GM12873 (cell line): Measurements from ENCODE around the gene CACNA1I.

Experiments used
- TF ChIP-seq, protein P1 (sequence below): IDR thresholded peaks from 2 replicates; pipeline ENCODE4 v1.5.1; 2012; ENCODE audit warnings: low read depth, mild to moderate bottlenecking, moderate library complexity, low read length, control low read depth; ENCODE audit not compliant: insufficient read depth; ENCODE audit errors: missing control alignments

The CACNA1I gene

DNA sequence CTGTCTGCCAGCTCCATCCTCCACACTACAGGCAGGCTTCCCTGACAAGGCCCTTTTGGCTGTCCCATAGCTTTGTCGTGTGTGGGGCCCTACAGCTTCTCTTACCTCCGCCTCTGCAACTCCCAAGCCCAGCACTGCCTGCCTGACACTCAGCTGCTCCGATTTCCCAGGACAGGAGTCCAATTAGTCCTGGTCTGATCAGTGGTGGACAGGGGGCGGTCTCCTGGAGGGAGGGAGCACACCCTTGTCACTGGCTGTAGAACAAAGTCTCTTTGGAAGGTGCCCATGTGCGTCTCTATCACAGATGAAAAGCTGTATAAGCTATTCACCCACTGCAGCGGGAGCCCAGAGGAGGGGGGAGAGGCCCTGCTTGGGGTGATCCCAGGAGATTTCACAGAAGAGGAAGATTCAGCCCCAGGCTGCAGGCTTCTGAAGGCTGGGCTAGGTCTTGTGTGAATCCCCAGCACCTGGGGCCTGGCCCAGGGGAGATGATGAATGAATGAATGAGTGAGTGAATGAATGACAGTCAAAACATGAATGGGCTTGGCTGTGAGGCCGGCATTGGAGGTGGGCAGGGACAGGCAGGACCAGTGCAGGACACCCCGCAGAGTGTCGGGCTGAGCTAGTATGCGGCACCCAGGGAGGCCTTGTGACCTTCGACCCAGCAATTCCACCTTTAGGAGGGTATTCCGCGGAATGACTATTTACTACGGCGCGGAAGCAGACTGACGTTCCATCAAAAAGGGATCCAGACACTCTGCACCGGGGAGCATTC, 142.4 kb downstream of the CACNA1I start:
- TF ChIP-seq, protein P1, sequence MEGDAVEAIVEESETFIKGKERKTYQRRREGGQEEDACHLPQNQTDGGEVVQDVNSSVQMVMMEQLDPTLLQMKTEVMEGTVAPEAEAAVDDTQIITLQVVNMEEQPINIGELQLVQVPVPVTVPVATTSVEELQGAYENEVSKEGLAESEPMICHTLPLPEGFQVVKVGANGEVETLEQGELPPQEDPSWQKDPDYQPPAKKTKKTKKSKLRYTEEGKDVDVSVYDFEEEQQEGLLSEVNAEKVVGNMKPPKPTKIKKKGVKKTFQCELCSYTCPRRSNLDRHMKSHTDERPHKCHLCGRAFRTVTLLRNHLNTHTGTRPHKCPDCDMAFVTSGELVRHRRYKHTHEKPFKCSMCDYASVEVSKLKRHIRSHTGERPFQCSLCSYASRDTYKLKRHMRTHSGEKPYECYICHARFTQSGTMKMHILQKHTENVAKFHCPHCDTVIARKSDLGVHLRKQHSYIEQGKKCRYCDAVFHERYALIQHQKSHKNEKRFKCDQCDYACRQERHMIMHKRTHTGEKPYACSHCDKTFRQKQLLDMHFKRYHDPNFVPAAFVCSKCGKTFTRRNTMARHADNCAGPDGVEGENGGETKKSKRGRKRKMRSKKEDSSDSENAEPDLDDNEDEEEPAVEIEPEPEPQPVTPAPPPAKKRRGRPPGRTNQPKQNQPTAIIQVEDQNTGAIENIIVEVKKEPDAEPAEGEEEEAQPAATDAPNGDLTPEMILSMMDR = no peak

DNA sequence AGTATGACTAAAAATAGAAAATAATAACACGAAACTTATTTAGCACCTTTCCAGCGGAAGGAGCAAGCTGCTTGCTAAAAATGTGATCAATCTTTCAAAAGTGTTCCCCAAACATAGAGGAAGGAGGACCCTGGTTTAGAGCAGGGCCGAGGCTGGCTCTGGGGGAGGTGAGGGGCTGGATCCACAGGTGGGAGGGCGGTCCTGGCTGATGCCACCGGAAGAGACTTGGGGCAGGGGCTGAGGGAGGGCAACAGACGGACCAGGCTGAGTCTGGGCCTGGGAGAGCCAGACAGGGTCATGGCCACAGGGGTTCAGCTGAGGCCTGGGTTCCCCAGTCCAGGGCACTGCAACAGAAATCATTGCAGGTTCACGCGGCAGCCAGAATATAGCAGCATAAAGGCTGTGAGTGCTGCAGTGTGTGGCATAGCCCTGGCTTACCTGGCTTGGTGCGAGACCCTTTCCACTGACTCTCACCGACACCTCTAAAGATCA, 143.3 kb downstream of the CACNA1I start:
- TF ChIP-seq, protein P1 = no peak

DNA sequence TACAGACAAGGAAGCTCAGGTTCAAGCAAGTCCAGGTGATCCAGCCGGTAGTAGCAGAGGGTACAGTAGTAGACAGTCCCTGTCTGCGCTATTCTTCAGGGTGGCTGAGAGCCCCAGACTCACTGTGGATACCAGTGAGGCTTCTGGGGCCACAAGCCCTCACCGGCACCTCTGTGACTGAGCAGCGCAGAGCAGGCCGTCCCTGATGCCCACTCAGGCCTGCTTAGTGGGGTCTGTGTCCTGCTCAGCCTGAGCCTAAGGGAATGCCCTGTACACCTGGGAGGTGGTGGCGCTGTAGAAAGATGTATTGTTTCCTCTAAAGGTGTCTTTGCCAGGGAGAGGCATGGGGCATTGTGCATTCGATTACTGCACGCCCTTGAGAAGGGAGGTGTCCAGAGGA, 143.8 kb downstream of the CACNA1I start:
- TF ChIP-seq, protein P1 = no peak

DNA sequence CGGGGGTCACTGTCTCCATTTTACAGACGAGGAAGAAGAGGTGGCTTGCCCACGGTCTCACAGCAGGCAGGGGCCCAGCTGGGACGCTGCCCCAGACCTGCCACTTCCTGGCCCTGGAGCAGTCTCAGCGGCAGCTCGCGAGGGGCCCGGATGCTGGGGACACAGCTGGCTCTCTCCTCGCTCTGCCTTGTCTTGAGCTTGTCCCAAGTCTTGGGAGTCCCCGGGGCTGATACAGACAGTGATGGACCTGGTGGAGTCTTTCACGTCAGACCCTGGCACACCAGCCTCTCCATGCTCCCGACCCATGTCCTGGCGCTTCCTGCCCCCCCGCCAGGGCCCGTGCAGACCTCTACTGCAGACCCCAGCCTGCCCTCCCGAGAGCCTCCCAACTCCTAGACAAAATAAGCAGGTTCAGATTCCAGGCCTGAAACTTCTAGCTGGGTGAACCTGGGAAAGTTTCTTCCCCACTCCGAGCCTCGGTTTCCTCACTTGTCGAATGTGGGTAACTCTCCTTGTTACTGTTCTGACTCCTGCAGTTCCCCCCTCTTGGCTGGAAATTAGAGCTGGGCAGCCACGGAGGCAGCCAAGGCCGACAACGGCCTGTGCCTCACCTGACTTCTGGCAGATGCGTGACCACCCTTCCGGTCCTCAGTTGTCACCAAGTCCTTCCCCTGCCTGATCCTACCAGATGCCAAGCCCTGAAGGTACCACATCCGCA, 145.4 kb downstream of the CACNA1I start:
- TF ChIP-seq, protein P1 = no peak

DNA sequence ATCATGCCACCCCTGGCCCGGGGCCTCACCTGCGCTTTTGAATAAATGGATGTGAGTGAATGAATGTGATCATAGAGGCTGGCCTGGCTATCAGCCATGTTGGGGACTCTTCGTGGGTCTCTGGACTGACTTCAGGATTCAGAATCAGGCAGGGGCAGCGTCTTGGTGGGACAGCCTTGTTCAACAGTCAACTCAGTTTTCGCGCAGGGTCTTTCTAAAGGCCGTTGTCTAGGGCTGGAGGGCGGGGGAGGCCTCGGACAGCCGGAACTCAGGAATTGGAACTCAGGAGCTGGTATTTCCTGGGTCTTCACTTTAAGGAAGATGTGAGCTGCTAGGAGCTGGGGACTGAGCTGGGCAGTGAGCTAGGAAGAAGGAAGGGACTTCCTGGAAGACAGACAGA, 146.0 kb downstream of the CACNA1I start:
- TF ChIP-seq, protein P1 = no peak

DNA sequence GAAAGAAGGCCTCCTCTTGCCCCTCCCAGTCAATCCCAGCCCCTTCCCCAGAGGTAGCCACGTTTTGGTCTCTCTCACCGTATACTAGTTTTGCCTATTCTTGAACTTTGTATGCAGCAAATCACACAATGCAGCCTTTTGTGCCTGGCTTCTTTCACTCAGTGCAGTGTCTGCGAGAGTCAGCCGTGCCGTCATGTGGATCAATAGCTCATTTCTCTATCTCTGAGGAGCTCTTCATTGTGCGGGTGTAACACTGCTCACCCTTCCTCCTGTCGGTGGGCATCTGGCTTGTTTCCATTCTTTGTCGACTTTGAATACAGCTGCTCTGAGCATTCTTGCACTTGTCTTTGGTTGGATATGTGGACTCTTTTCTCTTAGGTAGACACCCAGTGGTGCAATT, 146.5 kb downstream of the CACNA1I start:
- TF ChIP-seq, protein P1 = no peak

DNA sequence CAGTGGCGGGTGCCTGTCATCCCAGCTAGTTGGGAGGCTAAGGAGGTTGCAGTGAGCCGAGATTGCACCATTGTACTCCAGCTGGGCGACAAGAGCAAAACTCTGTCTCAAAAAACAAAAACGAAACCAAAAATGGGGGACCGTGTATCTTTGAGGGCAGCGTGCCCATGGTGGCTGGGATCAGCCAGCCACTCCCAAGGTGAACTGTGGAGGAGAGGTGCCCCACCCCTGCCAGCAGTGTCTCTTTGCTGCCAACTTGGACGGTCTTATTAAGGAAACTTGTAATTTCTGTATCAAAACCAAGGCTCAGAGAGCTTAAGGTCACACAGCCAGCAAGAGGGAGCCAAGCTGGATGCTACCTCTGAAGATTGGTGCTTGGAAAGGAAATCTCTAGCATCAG, 147.7 kb downstream of the CACNA1I start:
- TF ChIP-seq, protein P1 = no peak
